ENCODE results near the gene ZNF425.

The ZNF425 gene

DNA sequence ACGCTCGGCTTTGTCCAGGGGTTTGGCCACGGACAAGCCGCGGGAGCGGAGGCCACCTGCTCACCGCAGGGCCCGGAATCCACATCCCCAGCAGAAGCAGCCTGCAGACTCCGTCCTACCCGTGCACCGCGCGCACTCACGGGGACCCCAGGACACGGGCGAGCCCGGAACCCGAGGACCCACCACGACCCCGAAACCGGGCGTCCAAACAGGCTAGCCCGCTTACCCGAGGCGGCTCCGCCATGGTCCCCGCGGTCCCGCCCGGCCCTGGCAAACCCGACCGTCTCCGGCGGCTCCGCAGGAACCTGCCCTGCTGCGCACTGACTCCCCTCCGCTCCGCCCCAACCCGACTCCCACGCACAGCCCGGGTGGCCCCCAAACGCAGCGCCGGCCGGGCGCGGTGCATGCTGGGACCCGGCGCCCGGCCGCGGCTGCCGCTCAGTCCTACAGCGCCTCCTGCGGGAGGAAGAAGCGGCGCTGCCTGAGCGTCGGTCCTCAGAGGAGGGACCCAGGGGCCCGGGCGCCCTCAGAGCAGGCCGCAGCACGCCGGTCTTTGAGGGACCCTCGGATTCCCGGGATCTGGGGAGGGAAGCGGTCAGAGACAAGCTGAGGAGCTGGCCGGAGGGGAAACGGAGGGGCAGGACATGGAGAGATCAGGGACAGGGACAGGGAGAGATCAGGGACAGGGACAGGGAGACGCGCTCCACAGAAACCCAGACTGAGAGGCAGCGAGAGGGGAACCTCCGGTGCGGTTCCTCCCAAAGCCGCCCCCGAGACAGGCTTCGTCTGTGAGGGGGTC, 35.5 kb downstream of the ZNF425 start, which contains the start of gene ZNF786 (continued):
- TF ChIP-seq, protein P1, sequence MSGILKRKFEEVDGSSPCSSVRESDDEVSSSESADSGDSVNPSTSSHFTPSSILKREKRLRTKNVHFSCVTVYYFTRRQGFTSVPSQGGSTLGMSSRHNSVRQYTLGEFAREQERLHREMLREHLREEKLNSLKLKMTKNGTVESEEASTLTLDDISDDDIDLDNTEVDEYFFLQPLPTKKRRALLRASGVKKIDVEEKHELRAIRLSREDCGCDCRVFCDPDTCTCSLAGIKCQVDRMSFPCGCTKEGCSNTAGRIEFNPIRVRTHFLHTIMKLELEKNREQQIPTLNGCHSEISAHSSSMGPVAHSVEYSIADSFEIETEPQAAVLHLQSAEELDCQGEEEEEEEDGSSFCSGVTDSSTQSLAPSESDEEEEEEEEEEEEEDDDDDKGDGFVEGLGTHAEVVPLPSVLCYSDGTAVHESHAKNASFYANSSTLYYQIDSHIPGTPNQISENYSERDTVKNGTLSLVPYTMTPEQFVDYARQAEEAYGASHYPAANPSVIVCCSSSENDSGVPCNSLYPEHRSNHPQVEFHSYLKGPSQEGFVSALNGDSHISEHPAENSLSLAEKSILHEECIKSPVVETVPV (CRISPR knock-in tag; IDR thresholded peaks at IDR 0.05) = no peak
- TF ChIP-seq ZNF70 (CRISPR knock-in tag; IDR thresholded peaks at IDR 0.05) (no peak), ZC3H10 (CRISPR knock-in tag; IDR thresholded peaks at IDR 0.05) (no peak), ZNF565 (CRISPR knock-in tag; conservative IDR thresholded peaks at IDR 0.05; ENCODE audit: low read depth) (no peak)
- TF ChIP-seq, protein P2, sequence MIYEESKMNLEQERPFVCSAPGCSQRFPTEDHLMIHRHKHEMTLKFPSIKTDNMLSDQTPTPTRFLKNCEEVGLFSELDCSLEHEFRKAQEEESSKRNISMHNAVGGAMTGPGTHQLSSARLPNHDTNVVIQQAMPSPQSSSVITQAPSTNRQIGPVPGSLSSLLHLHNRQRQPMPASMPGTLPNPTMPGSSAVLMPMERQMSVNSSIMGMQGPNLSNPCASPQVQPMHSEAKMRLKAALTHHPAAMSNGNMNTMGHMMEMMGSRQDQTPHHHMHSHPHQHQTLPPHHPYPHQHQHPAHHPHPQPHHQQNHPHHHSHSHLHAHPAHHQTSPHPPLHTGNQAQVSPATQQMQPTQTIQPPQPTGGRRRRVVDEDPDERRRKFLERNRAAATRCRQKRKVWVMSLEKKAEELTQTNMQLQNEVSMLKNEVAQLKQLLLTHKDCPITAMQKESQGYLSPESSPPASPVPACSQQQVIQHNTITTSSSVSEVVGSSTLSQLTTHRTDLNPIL (CRISPR knock-in tag; IDR thresholded peaks at IDR 0.05; ENCODE audit: low read depth) = no peak

DNA sequence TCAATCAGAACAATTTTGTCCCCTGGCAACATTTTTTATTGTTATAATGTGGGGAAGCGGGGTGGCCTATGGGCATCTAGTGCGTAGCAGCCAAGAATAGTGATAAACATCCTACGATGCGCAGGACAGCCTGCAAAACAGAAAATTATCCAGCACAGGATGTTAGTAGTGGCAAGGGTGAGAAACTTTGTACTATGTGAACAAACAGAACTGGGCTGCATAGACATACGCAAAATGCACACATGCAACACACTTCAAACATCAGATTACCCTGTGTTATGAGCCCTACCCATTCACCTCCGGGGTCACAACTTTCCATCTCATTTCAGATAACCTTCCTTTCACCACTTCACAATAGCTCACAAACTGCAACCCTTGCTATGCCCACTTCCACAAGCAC, 38.7 kb downstream of the ZNF425 start:
- ATAC-seq = no peak
- TF ChIP-seq, protein P3, sequence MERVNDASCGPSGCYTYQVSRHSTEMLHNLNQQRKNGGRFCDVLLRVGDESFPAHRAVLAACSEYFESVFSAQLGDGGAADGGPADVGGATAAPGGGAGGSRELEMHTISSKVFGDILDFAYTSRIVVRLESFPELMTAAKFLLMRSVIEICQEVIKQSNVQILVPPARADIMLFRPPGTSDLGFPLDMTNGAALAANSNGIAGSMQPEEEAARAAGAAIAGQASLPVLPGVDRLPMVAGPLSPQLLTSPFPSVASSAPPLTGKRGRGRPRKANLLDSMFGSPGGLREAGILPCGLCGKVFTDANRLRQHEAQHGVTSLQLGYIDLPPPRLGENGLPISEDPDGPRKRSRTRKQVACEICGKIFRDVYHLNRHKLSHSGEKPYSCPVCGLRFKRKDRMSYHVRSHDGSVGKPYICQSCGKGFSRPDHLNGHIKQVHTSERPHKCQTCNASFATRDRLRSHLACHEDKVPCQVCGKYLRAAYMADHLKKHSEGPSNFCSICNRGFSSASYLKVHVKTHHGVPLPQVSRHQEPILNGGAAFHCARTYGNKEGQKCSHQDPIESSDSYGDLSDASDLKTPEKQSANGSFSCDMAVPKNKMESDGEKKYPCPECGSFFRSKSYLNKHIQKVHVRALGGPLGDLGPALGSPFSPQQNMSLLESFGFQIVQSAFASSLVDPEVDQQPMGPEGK (CRISPR knock-in tag; IDR thresholded peaks at IDR 0.05; ENCODE audit: borderline replicate concordance) = no peak
- no peak for TF ChIP-seq BACH2 (CRISPR knock-in tag; IDR thresholded peaks at IDR 0.05; ENCODE audit: borderline replicate concordance)

DNA sequence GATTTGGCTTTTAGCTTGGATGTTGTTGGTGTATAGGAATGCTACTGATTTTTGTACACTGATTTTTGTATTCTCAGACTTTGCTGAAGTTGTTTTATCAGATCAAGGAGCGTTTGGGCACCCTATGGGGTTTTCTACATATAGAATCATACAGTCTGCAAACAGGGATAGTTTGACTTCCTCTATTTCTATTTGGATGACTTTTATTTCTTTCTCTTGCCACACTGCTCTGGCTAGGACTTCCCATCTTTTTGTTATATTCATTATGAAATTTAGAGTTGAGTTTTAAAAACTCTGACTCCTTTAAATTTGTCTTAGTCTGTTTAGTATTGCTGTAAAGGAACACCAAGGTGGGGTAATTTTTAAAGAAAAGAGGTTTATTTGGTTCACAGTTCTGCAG, 40.3 kb downstream of the ZNF425 start:
- TF ChIP-seq, protein P2 (CRISPR knock-in tag; IDR thresholded peaks at IDR 0.05; ENCODE audit: low read depth) = no peak
- TF ChIP-seq ZFP30 (CRISPR knock-in tag; IDR thresholded peaks at IDR 0.05) = no peak
- no peak for TF ChIP-seq GLIS3 (CRISPR knock-in tag; IDR thresholded peaks at IDR 0.05)
- no peak for TF ChIP-seq ARNTL (CRISPR knock-in tag; IDR thresholded peaks at IDR 0.05; ENCODE audit: borderline replicate concordance, low read depth)
- no peak for TF ChIP-seq ZC3H10 (CRISPR knock-in tag; IDR thresholded peaks at IDR 0.05)
- no peak for TF ChIP-seq ZNF8 (CRISPR knock-in tag; IDR thresholded peaks at IDR 0.05)
- no peak for TF ChIP-seq ISL1 (CRISPR knock-in tag; IDR thresholded peaks at IDR 0.05)
- TF ChIP-seq RARB (CRISPR knock-in tag; IDR thresholded peaks at IDR 0.05) = no peak
- TF ChIP-seq, protein P1 (CRISPR knock-in tag; IDR thresholded peaks at IDR 0.05) = no peak
- no peak for TF ChIP-seq ZNF70 (CRISPR knock-in tag; IDR thresholded peaks at IDR 0.05)
- TF ChIP-seq ESRRG (CRISPR knock-in tag; IDR thresholded peaks at IDR 0.05) = no peak
- ATAC-seq = no peak

DNA sequence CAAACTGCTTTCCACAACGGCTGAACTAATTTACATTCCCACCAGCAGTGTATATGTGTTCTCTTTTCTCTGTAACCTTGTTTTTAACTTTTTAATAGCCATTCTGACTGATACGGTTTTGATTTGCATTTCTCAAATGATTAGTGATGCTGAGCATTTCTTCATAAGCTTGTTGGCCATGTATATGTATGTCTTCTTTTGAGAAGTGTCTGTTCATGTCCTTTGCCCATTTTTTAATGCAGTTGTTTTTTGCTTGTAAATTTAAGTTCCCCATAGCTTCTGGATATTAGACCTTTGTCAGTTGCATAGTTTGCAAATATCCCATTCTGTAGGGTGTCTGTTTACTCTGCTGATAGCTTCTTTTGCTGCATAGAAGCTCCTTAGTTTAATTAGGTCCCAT, 41.7 kb downstream of the ZNF425 start:
- TF ChIP-seq, protein P3 (CRISPR knock-in tag; IDR thresholded peaks at IDR 0.05; ENCODE audit: borderline replicate concordance) = no peak
- TF ChIP-seq ZNF565 (CRISPR knock-in tag; conservative IDR thresholded peaks at IDR 0.05; ENCODE audit: low read depth) = no peak
- TF ChIP-seq, protein P4, sequence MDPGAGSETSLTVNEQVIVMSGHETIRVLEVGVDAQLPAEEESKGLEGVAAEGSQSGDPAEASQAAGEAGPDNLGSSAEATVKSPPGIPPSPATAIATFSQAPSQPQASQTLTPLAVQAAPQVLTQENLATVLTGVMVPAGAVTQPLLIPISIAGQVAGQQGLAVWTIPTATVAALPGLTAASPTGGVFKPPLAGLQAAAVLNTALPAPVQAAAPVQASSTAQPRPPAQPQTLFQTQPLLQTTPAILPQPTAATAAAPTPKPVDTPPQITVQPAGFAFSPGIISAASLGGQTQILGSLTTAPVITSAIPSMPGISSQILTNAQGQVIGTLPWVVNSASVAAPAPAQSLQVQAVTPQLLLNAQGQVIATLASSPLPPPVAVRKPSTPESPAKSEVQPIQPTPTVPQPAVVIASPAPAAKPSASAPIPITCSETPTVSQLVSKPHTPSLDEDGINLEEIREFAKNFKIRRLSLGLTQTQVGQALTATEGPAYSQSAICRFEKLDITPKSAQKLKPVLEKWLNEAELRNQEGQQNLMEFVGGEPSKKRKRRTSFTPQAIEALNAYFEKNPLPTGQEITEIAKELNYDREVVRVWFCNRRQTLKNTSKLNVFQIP (CRISPR knock-in tag; IDR thresholded peaks at IDR 0.05; ENCODE audit: borderline replicate concordance, low read depth) = no peak
- TF ChIP-seq TCF4 (CRISPR knock-in tag; IDR thresholded peaks at IDR 0.05; ENCODE audit: borderline replicate concordance) = no peak
- TF ChIP-seq, protein P5, sequence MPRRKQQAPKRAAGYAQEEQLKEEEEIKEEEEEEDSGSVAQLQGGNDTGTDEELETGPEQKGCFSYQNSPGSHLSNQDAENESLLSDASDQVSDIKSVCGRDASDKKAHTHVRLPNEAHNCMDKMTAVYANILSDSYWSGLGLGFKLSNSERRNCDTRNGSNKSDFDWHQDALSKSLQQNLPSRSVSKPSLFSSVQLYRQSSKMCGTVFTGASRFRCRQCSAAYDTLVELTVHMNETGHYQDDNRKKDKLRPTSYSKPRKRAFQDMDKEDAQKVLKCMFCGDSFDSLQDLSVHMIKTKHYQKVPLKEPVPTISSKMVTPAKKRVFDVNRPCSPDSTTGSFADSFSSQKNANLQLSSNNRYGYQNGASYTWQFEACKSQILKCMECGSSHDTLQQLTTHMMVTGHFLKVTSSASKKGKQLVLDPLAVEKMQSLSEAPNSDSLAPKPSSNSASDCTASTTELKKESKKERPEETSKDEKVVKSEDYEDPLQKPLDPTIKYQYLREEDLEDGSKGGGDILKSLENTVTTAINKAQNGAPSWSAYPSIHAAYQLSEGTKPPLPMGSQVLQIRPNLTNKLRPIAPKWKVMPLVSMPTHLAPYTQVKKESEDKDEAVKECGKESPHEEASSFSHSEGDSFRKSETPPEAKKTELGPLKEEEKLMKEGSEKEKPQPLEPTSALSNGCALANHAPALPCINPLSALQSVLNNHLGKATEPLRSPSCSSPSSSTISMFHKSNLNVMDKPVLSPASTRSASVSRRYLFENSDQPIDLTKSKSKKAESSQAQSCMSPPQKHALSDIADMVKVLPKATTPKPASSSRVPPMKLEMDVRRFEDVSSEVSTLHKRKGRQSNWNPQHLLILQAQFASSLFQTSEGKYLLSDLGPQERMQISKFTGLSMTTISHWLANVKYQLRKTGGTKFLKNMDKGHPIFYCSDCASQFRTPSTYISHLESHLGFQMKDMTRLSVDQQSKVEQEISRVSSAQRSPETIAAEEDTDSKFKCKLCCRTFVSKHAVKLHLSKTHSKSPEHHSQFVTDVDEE (CRISPR knock-in tag; IDR thresholded peaks at IDR 0.05) = no peak
- no peak for TF ChIP-seq CSDC2 (CRISPR knock-in tag; IDR thresholded peaks at IDR 0.05)
- no peak for ATAC-seq

Data from SK-N-SH treated with all-trans-retinoic acid at 6 μM for 48 hours (cell line).